WERI-Rb-1 (cell line): ENCODE results near the gene RSPH10B.
A peak's percentile ranks its signal among the peaks of the same experiment; 100 is the strongest.
"Not testable (repeated sequence)": the region's sequence is repeated elsewhere in the genome, so short reads cannot be mapped to it uniquely, and the experiment has no call there.

Source experiments
- DNase-seq: peaks from one replicate; pipeline ENCODE4 v3.0.0-alpha.2; 2020
- H3K27ac ChIP-seq: fragments of 250-450 bp; sonication (Bioruptor Pico); 2 replicates; pipeline ENCODE4 v1.5.1; 2020; ENCODE audit warnings: mild to moderate bottlenecking, moderate library complexity
- H3K27me3 ChIP-seq: fragments of 250-450 bp; sonication (Bioruptor Pico); 2 replicates; pipeline ENCODE4 v1.5.1; 2021; ENCODE audit warnings: mild to moderate bottlenecking, low read depth, moderate library complexity; ENCODE audit not compliant: insufficient read depth, severe bottlenecking
- H3K36me3 ChIP-seq: fragments of 250-450 bp; sonication (Bioruptor Pico); 2 replicates; pipeline ENCODE4 v1.5.1; 2020; ENCODE audit warnings: mild to moderate bottlenecking, moderate library complexity
- H3K4me3 ChIP-seq: 2 replicates; pipeline ENCODE4 v1.5.1; 2011; ENCODE audit warnings: low read depth, mild to moderate bottlenecking, control low read depth, low read length
- H3K9me3 ChIP-seq: fragments of 250-450 bp; sonication (Bioruptor Pico); 2 replicates; pipeline ENCODE4 v1.5.1; 2021; ENCODE audit warnings: mild to moderate bottlenecking, moderate library complexity; ENCODE audit not compliant: severe bottlenecking
- TF ChIP-seq, protein P1 (sequence below): IDR thresholded peaks from 2 replicates; pipeline ENCODE4 v1.5.1; 2011; ENCODE audit warnings: low read depth, mild to moderate bottlenecking, control low read depth, inconsistent platforms, low read length

Gene RSPH10B

DNA sequence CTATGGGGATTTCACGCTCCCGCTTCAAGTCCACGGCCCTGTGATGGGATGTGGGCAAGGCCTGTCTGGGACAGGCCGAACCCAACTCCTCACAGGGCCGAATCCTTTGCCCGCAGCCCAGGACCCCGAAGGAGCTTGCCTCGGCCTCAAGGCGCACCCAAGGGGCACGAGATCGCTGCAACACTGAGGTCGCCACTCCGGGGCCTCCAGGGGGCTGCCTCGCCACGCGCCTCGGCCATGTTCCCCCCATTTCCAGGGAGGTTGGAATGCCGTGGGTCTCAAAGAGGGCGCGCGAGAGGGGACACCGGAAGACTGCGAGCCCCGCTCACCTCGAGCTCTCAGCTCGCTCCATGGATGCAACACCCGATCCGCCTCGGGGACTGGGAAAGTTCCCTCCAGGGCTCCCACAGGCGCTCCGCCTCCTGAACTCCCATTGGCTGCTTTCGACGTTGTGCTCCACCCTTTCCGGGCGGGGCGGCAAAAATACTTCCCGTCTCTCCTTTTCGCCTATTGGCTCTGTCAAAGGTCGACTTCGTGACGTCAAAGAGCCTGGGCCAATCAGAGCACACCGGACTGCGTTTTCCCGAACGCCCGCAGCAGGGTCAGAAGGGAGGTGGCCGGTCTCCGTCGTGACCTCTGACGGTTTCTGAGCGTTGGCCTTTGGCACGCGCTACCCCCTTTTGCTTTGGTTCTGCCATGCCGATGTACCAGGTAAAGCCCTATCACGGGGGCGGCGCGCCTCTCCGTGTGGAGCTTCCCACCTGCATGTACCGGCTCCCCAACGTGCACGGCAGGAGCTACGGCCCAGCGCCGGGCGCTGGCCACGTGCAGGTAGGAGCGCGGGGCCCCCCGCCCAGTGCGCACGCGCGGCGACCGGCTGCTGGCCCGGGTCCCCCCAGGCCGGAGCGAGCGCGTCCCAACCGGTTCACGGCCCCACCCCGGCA, 38.5 kb upstream of the RSPH10B start, which contains the start of the genes AIMP2 and PMS2:
TSS of gene AIMP2 (plus strand) at position 605 of the 944 bp plus-strand sequence. CDS start at position 697, 92 bp downstream.
TSS of gene PMS2 (minus strand) at position 382 of the 944 bp plus-strand sequence. CDS start at position 352, 30 bp downstream.
- peak within 1 kb of the TSS; percentile 78 for H3K27ac ChIP-seq
- TF ChIP-seq, protein P1, sequence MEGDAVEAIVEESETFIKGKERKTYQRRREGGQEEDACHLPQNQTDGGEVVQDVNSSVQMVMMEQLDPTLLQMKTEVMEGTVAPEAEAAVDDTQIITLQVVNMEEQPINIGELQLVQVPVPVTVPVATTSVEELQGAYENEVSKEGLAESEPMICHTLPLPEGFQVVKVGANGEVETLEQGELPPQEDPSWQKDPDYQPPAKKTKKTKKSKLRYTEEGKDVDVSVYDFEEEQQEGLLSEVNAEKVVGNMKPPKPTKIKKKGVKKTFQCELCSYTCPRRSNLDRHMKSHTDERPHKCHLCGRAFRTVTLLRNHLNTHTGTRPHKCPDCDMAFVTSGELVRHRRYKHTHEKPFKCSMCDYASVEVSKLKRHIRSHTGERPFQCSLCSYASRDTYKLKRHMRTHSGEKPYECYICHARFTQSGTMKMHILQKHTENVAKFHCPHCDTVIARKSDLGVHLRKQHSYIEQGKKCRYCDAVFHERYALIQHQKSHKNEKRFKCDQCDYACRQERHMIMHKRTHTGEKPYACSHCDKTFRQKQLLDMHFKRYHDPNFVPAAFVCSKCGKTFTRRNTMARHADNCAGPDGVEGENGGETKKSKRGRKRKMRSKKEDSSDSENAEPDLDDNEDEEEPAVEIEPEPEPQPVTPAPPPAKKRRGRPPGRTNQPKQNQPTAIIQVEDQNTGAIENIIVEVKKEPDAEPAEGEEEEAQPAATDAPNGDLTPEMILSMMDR: 0 out of 2 replicates have a peak, but pooled peaks have one; percentile 29
- no peaks in the 10 kb centered on the region for H3K27me3 ChIP-seq
- no peaks in the 10 kb centered on the region for H3K9me3 ChIP-seq
- H3K36me3 ChIP-seq: peaks cover 21% of the 10 kb centered on the region
- H3K4me3 ChIP-seq: peak within 1 kb of the TSS; percentile 85
- peak; percentile 98 for DNase-seq

DNA sequence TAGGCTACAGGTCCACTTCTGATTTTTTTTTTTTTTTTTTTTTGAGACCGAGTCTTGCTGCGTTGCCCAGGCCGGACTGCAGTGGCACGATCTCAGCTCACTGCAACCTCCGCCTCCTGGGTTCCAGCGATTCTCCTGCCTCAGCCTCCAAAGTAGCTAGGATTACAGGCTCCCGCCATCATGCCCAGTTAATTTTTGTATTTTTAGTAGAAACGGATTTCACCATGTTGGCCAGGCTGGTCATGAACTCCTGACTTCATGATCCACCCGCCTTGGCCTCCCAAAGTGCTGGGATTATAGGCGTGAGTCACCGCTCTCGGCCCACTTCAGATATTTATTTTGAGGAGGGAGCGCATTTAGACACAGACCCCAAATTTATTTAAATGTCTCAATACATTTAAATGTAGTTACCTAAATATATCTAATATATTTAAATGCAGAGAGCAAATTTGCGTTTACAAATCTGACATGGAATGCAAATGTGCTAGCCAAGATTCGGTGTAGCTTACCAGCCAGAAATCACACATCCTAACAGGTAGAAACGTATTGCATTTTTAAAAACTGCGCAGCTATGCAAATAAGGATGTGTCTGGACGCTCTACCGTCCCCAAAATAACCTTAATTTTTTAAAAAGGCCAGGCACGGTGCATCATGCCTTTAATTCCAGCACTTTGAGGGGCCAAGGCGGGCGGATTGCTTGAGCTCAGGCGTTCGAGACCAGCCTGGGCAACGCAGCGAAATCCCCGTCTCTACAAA, 37.5 kb upstream of the RSPH10B start:
- H3K27me3 ChIP-seq, DNase-seq, H3K9me3 ChIP-seq: not testable (repeated sequence)
- peaks cover 18% of the 10 kb centered on the region for H3K36me3 ChIP-seq
- peak overlapping the region; percentile 78 for H3K27ac ChIP-seq
- H3K4me3 ChIP-seq: peak overlapping the region; percentile 85

DNA sequence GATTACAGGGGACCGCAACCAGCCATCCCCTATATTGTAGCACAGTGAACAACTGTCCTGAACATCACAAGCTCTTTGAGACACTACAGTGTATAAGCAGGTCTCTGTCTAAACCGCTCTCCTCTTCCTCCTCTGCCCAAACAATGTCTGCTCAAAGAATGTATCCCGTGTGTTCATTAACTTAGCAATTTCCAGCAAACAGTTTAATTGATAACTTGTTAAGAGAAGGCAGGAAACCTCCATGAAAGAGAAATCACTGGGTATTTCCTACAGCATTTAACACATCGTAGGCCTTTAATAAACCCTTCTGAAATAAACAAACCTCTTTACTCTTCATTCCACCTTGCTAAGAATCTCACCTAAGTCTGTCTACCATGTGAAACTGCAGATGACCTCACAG, 36.9 kb upstream of the RSPH10B start:
- Histone ChIP-seq H3K27me3 (no peaks in the 10 kb centered on the region), H3K27ac (no peak overlapping the region), H3K9me3 (no peaks in the 10 kb centered on the region), H3K36me3 (peaks cover 13% of the 10 kb centered on the region), H3K4me3 (no peak overlapping the region)
- no peak for DNase-seq
- TF ChIP-seq, protein P1: no peak

DNA sequence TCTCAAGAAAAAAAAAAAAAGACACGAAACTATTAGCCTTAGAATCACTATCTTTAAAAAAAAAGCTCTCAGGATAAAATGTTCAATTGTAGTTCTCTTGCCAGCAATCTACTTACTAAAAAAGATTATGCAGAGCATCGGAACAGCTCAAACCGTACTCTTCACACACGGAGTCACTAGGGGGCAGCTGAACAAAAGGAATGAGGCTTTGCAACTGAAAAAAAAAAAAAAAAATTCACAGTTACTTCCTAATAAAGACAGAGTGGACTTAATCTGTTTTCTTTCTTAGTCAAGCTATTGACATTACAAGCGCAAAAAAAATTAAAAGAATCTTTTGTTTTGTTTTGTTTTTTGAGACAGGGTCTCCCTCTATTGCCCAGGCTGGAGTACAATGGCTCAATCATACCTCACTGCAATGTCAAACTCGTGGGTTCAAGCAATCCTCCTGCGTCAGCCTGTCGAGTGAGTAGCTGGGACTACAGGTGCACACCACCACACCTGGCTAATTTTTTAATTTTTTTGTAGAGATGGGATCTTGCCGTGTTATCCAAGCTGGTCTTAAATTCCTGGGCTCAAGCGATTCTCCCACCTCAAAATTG, 26.8 kb upstream of the RSPH10B start:
- Histone ChIP-seq H3K4me3 (no peak overlapping the region), H3K27ac (no peak overlapping the region), H3K9me3 (no peaks in the 10 kb centered on the region), H3K27me3 (no peaks in the 10 kb centered on the region), H3K36me3 (peaks cover 32% of the 10 kb centered on the region)
- TF ChIP-seq, protein P1: peak; percentile 55
- DNase-seq: peak; percentile 56

DNA sequence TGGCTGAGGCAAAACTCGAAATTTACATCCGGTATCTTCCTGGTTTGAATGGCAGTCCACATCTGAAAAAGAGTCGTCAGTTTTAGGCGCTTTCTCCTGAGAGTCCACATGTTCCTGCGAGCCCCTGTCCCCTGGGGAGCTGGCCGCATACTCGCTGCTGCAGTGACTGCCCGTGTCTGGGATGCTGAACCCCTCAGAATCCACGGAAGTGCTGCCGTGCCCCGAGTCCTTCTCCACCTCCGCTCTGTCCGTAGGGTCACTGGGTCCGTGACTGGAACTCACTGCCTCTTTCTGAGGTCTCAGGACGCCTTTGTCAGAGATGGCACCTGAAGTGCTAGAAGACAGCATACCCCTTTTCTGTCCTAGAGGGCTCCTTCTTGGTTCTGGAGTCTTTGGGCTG, 16.6 kb upstream of the RSPH10B start:
- H3K36me3 ChIP-seq: peaks cover 10% of the 10 kb centered on the region
- not testable (repeated sequence) for H3K27me3 ChIP-seq, H3K27ac ChIP-seq, DNase-seq, H3K4me3 ChIP-seq, H3K9me3 ChIP-seq

DNA sequence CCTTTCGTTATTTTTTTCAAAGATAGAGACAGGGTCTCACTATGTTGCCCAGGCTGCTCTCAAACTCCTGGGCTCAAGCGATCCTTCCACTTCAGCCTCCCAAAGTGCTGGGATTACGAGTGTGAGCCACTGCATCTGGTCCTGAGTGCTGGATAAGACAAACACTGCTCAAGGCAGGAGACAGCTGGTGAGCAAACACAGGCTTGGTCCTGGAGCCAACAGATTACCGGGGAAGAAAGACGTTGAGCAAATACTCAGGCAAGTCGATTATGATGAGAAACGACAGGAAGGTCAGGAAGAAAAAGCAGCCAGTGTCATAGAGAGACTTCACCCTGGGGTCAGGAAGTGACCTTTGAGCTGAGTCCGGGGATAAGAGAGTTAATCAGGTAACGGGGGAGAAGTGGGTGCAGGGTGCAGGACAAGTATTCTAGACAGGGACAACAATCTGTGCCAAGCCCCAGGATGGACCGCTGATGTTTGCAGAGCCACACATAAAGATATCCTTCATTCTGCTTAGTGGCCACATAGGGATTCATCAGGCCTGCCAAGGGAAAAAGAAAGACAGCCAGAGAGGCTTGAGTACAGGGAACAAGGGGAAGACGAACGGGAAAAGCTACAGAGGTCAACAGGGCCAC, 9.3 kb upstream of the RSPH10B start:
- H3K27ac ChIP-seq, H3K4me3 ChIP-seq, DNase-seq, H3K27me3 ChIP-seq, H3K36me3 ChIP-seq, H3K9me3 ChIP-seq: not testable (repeated sequence)

DNA sequence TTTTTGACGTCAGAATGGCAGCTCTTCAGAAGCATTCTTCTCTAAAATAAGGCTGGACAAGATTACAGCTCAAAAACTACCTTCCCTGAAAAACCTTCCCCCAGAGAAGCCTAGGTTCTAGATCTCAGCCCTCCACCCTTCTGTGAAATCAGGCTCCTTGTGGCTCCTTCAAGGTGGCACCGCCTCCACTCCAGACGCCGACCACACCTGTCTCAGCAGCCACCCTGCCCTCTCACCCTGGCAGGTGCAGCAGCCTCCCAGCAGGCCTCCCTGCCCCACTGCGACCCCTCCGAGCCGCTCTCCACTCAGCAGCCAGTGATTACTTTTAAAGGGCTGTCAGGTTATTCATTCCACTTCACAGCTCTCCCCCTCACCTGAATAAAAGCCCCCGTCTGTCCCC, 3.1 kb upstream of the RSPH10B start:
- H3K27ac ChIP-seq, DNase-seq, H3K27me3 ChIP-seq, H3K4me3 ChIP-seq, H3K9me3 ChIP-seq, H3K36me3 ChIP-seq: not testable (repeated sequence)

DNA sequence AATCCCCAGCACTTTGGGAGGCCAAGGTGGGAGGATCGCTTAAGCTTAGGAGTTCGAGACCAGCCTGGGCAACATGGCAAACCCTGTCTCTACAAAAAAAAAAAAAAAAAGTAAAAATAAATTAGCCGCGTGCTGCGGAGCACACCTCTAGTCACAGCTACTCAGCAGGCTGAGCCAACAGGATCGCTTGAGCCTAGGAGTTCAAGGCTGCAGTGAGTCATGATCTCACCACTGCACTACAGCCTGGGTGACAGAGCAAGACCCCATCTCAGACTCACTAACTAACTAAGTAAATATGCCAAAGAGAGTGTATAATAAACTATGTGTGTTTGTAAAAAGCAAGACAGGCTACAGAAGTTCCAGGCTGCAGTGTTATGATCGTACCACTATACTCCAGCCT, 6.7 kb downstream of the RSPH10B start:
- not testable (repeated sequence) for H3K27ac ChIP-seq, H3K9me3 ChIP-seq, H3K4me3 ChIP-seq, H3K36me3 ChIP-seq, DNase-seq, H3K27me3 ChIP-seq

DNA sequence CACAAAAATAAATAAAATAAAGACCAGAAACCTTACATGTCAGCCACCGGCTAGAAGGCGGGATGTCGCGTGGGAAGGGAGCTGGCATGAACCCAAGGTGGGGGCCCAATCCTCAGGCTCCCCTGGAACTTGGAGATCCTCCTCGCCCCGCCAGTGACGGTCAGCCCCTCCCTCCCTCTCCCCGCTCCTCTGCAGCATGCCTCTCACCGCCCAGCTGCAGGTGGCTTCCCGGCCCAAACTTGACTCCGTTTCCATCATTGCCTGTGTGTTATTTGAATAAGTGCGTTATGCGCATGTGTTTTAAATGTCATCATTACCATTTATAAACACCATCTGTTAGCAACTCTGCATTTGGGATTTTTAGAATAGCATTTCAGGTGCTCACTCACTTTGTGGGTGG, 7.3 kb downstream of the RSPH10B start:
- not testable (repeated sequence) for H3K27me3 ChIP-seq, H3K9me3 ChIP-seq, H3K27ac ChIP-seq, H3K4me3 ChIP-seq, H3K36me3 ChIP-seq
- peak; percentile 6 for DNase-seq

DNA sequence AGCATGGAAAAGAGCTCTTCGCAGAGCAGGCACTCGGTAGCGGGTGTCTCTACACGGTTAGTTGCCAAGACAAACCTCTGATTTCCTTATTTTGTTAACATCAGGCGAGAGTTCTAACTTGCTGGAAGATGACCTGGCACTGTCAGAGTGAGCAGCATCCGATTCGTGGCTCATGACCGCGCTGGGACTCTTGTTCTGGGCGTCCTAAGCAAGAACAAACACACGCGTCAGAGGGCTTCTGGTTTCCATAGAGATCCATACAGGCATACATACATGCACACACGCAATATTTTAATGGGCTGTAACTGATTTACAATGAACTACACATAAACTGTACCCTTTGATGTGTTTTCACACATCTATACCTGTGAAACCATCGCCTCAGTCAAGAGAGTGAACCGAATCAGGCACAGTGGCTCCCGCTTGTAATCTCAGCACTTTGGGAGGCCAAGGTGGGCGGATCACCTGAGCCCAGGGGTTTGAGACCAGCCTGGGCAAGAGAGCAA, 35.5 kb downstream of the RSPH10B start:
- H3K27me3 ChIP-seq, DNase-seq, H3K27ac ChIP-seq, H3K36me3 ChIP-seq, H3K9me3 ChIP-seq, H3K4me3 ChIP-seq: not testable (repeated sequence)
